GM12878 (cell line): ENCODE results near the gene IFI6. TPM values are rescaled to one million over a fixed set of nuclear protein-coding genes. Genes with fewer than 3 reads are reported as not detected.

Source experiments
- BRCA1 ChIP-seq: IDR thresholded peaks from 2 replicates; pipeline ENCODE4 v1.6.1; 2011; ENCODE audit warnings: low read depth, low read length, improper control_type of control experiment
- CBX3 ChIP-seq: fragments of 200-600 bp; sonication (generic); IDR thresholded peaks from 2 replicates; pipeline ENCODE4 v1.6.1; 2016; ENCODE audit warnings: low read depth, borderline replicate concordance
- CHD2 ChIP-seq: IDR thresholded peaks from 2 replicates; pipeline ENCODE4 v1.6.1; 2011; ENCODE audit warnings: low read depth, low read length, improper control_type of control experiment, borderline replicate concordance
- E4F1 ChIP-seq: fragments of 450-650 bp; IDR thresholded peaks from 2 replicates; pipeline ENCODE4 v1.6.1; 2018; ENCODE audit warnings: borderline replicate concordance, mild to moderate bottlenecking; ENCODE audit not compliant: partially characterized antibody
- ETV6 ChIP-seq, 2 experiments: fragments of 450-650 bp in 1 of 2; IDR thresholded peaks in 1 of 2; conservative IDR thresholded peaks in 1 of 2; 2 replicates each; pipeline ENCODE4 v1.6.1; 2014; ENCODE audit warnings: antibody characterized with exemption in 1 of 2, borderline replicate concordance in 1 of 2, low read depth in 1 of 2, mild to moderate bottlenecking in 1 of 2, moderate library complexity in 1 of 2
- HCFC1 ChIP-seq: fragments of 150-350 bp; IDR thresholded peaks from 2 replicates; pipeline ENCODE4 v1.6.1; 2014; ENCODE audit warnings: low read length
- JUNB ChIP-seq: IDR thresholded peaks from 2 replicates; pipeline ENCODE4 v1.6.1; 2016; ENCODE audit warnings: antibody characterized with exemption, mild to moderate bottlenecking
- KAT2A ChIP-seq: conservative IDR thresholded peaks from 2 replicates; pipeline ENCODE4 v1.6.1; 2011; ENCODE audit warnings: low read depth, low read length; ENCODE audit not compliant: control insufficient read depth
- MTA3 ChIP-seq: IDR thresholded peaks from 2 replicates; pipeline ENCODE4 v1.6.1; 2012; ENCODE audit warnings: low read length, inconsistent platforms, borderline replicate concordance
- NBN ChIP-seq: fragments of 450-650 bp; IDR thresholded peaks from 2 replicates; pipeline ENCODE4 v1.6.1; 2016
- ZBED1 ChIP-seq: IDR thresholded peaks from 2 replicates; pipeline ENCODE4 v1.6.1; 2016; ENCODE audit warnings: borderline replicate concordance
- ZBTB40 ChIP-seq: fragments of 450-650 bp; IDR thresholded peaks from 2 replicates; pipeline ENCODE4 v1.6.1; 2016; ENCODE audit warnings: mild to moderate bottlenecking, moderate library complexity, borderline replicate concordance
- ZNF274 ChIP-seq: IDR thresholded peaks from one replicate; pipeline ENCODE4 v1.8.0; 2011; ENCODE audit not compliant: insufficient read length, insufficient read depth
- polyA plus RNA-seq, 11 experiments: library from polyadenylated mRNA; depleted of rRNA in 4 of 11; unstranded in 6 of 11; stranded (reverse) in 5 of 11; fragments of >200 nt; fragmentation: Nextera tagmentation in 4 of 11; fragmentation: Illumina TruSeq in 1 of 11; extraction: Ambion mirVana in 4 of 11; extraction: Trizol in 1 of 11; gene quantifications; 1 replicate in 1 of 11; 2 replicates in 10 of 11; pipeline versions ENCODE4 v1.2.1 to v1.2.3, GENCODE V29; 2011 to 2016; ENCODE audit warnings: inconsistent platforms in 2 of 11, missing spikeins in 2 of 11, low read depth in 1 of 11
- total RNA-seq, 4 experiments: library from RNA; depleted of rRNA in 3 of 4; stranded (reverse); fragments of >200 nt in 3 of 4; fragmentation: Illumina TruSeq in 1 of 4; extraction: Trizol in 1 of 4; gene quantifications; 2 replicates each; pipeline versions ENCODE4 v1.2.1 to v1.2.3, GENCODE V29; 2013 to 2021
- TF ChIP-seq, protein P1 (sequence below): IDR thresholded peaks from 2 replicates; pipeline ENCODE4 v1.6.1; 2012; ENCODE audit warnings: low read depth, low read length, improper control_type of control experiment
- TF ChIP-seq, protein P2 (sequence below): IDR thresholded peaks from 2 replicates; pipeline ENCODE4 v1.6.1; 2011; ENCODE audit warnings: borderline replicate concordance, low read depth, mild to moderate bottlenecking, moderate library complexity, mixed read lengths, low read length; ENCODE audit not compliant: insufficient read depth; ENCODE audit errors: extremely low read length
- TF ChIP-seq, protein P3 (sequence below): fragments of 450-650 bp; IDR thresholded peaks from 2 replicates; pipeline ENCODE4 v1.6.1; 2017; ENCODE audit warnings: mild to moderate bottlenecking, moderate library complexity

IFI6 gene
- total and polyA plus RNA-seq, 10 of the 15 experiments (the other 5 are each of a cell fraction or from before 2014, with no cell fraction given): 5.6 to 123 (median 69.0) TPM

GRCh38 chr1:27662707-27663393 is 9.1 kb downstream of the IFI6 start (continued):
- TF ChIP-seq CBX3 (no peak), BRCA1 (no peak), E4F1 (no peak), HCFC1 (no peak), JUNB (no peak), ZNF274 (no peak), NBN (peak; percentile 77), KAT2A (no peak), ZBED1 (peak; percentile 12; the same call in 1 of the 2 replicates), ZBTB40 (peak; percentile 57; the same call in 1 of the 2 replicates), CHD2 (0 out of 2 replicates have a peak, but pooled peaks have one; percentile 37), MTA3 (no peak), ETV6 (conservative IDR thresholded peaks at IDR 0.05 in 1 of 2, IDR thresholded peaks at IDR 0.05 in 1 of 2; ENCODE audit: borderline replicate concordance in 1 of 2, low read depth in 1 of 2) (no peak; a peak in 1 of 4 replicates)
- TF ChIP-seq, protein P1, sequence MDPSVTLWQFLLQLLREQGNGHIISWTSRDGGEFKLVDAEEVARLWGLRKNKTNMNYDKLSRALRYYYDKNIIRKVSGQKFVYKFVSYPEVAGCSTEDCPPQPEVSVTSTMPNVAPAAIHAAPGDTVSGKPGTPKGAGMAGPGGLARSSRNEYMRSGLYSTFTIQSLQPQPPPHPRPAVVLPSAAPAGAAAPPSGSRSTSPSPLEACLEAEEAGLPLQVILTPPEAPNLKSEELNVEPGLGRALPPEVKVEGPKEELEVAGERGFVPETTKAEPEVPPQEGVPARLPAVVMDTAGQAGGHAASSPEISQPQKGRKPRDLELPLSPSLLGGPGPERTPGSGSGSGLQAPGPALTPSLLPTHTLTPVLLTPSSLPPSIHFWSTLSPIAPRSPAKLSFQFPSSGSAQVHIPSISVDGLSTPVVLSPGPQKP: no peak
- TF ChIP-seq, protein P2, sequence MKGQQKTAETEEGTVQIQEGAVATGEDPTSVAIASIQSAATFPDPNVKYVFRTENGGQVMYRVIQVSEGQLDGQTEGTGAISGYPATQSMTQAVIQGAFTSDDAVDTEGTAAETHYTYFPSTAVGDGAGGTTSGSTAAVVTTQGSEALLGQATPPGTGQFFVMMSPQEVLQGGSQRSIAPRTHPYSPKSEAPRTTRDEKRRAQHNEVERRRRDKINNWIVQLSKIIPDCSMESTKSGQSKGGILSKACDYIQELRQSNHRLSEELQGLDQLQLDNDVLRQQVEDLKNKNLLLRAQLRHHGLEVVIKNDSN: no peak
- TF ChIP-seq, protein P3, sequence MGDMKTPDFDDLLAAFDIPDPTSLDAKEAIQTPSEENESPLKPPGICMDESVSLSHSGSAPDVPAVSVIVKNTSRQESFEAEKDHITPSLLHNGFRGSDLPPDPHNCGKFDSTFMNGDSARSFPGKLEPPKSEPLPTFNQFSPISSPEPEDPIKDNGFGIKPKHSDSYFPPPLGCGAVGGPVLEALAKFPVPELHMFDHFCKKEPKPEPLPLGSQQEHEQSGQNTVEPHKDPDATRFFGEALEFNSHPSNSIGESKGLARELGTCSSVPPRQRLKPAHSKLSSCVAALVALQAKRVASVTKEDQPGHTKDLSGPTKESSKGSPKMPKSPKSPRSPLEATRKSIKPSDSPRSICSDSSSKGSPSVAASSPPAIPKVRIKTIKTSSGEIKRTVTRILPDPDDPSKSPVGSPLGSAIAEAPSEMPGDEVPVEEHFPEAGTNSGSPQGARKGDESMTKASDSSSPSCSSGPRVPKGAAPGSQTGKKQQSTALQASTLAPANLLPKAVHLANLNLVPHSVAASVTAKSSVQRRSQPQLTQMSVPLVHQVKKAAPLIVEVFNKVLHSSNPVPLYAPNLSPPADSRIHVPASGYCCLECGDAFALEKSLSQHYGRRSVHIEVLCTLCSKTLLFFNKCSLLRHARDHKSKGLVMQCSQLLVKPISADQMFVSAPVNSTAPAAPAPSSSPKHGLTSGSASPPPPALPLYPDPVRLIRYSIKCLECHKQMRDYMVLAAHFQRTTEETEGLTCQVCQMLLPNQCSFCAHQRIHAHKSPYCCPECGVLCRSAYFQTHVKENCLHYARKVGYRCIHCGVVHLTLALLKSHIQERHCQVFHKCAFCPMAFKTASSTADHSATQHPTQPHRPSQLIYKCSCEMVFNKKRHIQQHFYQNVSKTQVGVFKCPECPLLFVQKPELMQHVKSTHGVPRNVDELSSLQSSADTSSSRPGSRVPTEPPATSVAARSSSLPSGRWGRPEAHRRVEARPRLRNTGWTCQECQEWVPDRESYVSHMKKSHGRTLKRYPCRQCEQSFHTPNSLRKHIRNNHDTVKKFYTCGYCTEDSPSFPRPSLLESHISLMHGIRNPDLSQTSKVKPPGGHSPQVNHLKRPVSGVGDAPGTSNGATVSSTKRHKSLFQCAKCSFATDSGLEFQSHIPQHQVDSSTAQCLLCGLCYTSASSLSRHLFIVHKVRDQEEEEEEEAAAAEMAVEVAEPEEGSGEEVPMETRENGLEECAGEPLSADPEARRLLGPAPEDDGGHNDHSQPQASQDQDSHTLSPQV: peak; percentile 39; the same call in 1 of the 2 replicates
